Measurements from ENCODE around the gene B3GAT1.

B3GAT1 gene

GRCh38 chr11:134407923-134408322, 4.1 kb downstream of the B3GAT1 start:
- no peak for DNase-seq

- DNase-seq = no peak
Observed at GRCh38 chr11:134407321-134407828, 4.7 kb downstream of the B3GAT1 start.

GRCh38 chr11:134406264-134407185, 5.5 kb downstream of the B3GAT1 start:
- DNase-seq = no peak

GRCh38 chr11:134405841-134406240, 6.2 kb downstream of the B3GAT1 start:
- DNase-seq = no peak

- DNase-seq = no peak
Observed at GRCh38 chr11:134405436-134405835, 6.6 kb downstream of the B3GAT1 start.

- no peak for DNase-seq
Observed at GRCh38 chr11:134404575-134405341, 7.3 kb downstream of the B3GAT1 start.

- no peak for DNase-seq
Observed at GRCh38 chr11:134402910-134403309, 9.1 kb downstream of the B3GAT1 start.

- DNase-seq = no peak
Observed at GRCh38 chr11:134401825-134402809, 9.9 kb downstream of the B3GAT1 start.

GRCh38 chr11:134399996-134400395, 12.0 kb downstream of the B3GAT1 start:
- no peak for DNase-seq

GRCh38 chr11:134399293-134399654, 12.8 kb downstream of the B3GAT1 start:
- DNase-seq = no peak

GRCh38 chr11:134398644-134399292, 13.3 kb downstream of the B3GAT1 start:
- no peak for DNase-seq

- no peak for DNase-seq
Observed at GRCh38 chr11:134398079-134398444, 14.0 kb downstream of the B3GAT1 start.

- DNase-seq = no peak
Observed at GRCh38 chr11:134397304-134398078, 14.6 kb downstream of the B3GAT1 start.

- no peak for DNase-seq
Observed at GRCh38 chr11:134395002-134395401, 17.0 kb downstream of the B3GAT1 start.

- no peak for DNase-seq
Observed at GRCh38 chr11:134394311-134394710, 17.7 kb downstream of the B3GAT1 start.

- peak; percentile 68 for DNase-seq
Observed at GRCh38 chr11:134393638-134394037, 18.4 kb downstream of the B3GAT1 start.

GRCh38 chr11:134392953-134393615, 19.0 kb downstream of the B3GAT1 start:
- DNase-seq = no peak

GRCh38 chr11:134391656-134392055, 20.4 kb downstream of the B3GAT1 start:
- no peak for DNase-seq

- no peak for DNase-seq
Observed at GRCh38 chr11:134390706-134391569, 21.1 kb downstream of the B3GAT1 start.
